Measurements from ENCODE around the gene YTHDF1.

Gene YTHDF1

DNA sequence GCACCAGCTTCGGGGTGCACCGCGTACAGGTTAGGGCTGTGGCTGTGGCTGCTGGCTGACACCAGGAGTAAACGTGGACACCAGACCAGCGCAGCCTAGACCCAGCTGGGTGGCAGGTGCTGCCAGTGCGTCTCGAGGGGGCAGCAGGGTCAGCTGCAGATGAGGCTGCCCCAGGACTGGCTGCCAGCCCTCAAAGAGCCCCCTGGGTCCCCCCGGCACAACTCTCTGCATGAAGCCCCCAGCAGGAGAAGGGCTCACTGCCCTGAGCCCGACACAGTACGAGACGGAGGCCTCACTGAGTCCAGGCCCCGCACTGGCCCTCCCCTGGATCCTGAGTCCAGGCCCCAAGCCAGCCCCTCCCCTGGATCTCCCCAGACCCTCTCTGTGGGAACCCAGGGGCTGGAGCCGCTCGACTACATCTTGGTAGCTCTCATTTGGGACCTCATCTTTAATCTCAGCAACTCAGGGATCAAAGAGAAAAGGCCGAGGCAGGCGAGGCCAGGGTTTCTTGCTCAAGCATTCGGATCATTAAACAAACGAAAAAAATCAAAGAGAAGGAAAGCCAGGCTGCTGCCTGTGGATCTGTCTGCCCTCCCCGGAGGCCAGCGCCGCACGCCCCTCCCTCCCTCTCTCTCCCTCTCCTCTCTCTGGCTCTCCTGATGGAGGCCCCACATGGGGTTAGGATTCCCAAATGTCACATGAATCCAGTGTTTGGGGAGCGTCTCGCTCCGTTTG, 45.3 kb upstream of the YTHDF1 start:
- Histone ChIP-seq H3K36me3 (no peaks in the 10 kb centered on the region), H3K4me1 (ENCODE audit: control insufficient read depth in 1 of 2, insufficient read depth in 1 of 2, low read depth in 1 of 2, low read length in 1 of 2) (no peaks in the 10 kb centered on the region), H3K27ac (no peak overlapping the region), H3K9me3 (no peaks in the 10 kb centered on the region), H3K4me3 (ENCODE audit: low read depth in 1 of 2, low read length in 1 of 2) (no peak overlapping the region), H3K27me3 (peaks cover 94% of the 10 kb centered on the region)
- TF ChIP-seq, protein P1, sequence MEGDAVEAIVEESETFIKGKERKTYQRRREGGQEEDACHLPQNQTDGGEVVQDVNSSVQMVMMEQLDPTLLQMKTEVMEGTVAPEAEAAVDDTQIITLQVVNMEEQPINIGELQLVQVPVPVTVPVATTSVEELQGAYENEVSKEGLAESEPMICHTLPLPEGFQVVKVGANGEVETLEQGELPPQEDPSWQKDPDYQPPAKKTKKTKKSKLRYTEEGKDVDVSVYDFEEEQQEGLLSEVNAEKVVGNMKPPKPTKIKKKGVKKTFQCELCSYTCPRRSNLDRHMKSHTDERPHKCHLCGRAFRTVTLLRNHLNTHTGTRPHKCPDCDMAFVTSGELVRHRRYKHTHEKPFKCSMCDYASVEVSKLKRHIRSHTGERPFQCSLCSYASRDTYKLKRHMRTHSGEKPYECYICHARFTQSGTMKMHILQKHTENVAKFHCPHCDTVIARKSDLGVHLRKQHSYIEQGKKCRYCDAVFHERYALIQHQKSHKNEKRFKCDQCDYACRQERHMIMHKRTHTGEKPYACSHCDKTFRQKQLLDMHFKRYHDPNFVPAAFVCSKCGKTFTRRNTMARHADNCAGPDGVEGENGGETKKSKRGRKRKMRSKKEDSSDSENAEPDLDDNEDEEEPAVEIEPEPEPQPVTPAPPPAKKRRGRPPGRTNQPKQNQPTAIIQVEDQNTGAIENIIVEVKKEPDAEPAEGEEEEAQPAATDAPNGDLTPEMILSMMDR (IDR thresholded peaks at IDR 0.05), result no peak

DNA sequence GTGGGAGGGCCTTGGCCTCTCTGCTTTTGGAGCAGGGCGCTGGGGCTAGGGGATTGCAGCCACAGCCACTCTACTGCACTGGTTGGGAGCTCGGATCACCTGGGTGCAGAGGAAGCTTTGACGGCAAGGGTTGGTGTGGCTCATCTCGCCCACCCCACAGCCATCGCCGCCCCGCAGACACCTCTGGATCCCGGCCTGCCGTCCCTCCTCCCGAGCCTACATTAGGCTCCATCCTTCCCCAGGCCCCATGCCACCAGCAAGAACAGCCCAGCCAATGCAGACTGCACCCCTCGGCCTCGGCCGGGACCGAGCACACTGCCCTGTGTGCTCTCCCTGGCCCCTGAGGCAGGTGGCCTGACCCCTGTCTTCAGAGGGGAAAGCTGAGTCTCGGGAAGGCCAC, 44.6 kb upstream of the YTHDF1 start:
- H3K4me3 ChIP-seq (ENCODE audit: low read depth in 1 of 2, low read length in 1 of 2), result no peak overlapping the region
- no peaks in the 10 kb centered on the region for H3K4me1 ChIP-seq (ENCODE audit: control insufficient read depth in 1 of 2, insufficient read depth in 1 of 2, low read depth in 1 of 2, low read length in 1 of 2)
- H3K27me3 ChIP-seq, result peaks cover 97% of the 10 kb centered on the region
- H3K36me3 ChIP-seq, result no peaks in the 10 kb centered on the region
- no peak overlapping the region for H3K27ac ChIP-seq
- TF ChIP-seq, protein P1 (IDR thresholded peaks at IDR 0.05), result no peak
- H3K9me3 ChIP-seq, result no peaks in the 10 kb centered on the region

DNA sequence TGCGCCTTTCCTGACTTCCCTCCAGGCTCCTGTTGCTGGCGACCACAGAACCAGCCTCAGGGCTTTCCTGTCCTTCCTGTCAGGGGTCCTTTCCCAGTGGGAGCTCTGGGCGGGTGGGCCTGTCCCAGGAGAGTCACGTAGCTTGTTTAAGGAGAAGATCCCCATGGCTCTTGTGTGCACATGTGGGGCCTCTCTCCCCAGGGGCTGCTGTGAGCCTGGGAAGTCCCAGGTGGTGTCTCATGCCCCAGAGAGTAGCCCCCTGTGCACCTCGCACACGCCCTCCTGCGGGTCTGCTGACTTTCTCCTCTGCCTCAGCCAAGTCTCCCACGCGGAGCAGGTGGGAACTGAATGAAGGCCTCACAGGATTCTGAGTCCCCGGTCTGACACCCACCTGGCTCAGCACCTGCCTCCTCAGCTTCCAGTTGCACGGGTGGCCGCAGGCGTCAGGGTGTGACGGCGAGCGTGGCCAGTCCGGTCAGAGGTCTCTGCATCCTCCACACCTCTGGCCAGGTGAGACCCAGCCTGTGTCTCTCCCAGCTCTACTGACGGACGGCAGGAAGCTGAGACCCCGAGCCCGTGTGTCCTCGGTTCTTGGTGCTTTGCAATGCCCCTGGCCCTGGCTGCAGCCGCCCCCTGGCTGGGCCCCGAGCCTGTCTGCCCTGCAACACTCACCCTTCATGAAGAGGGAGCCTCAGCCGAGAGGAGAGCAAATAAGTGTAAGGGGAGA, 44.0 kb upstream of the YTHDF1 start:
- Histone ChIP-seq H3K9me3 (no peaks in the 10 kb centered on the region), H3K27ac (no peak overlapping the region), H3K27me3 (peaks cover 97% of the 10 kb centered on the region), H3K4me3 (ENCODE audit: low read depth in 1 of 2, low read length in 1 of 2) (no peak overlapping the region), H3K36me3 (no peaks in the 10 kb centered on the region), H3K4me1 (ENCODE audit: control insufficient read depth in 1 of 2, insufficient read depth in 1 of 2, low read depth in 1 of 2, low read length in 1 of 2) (no peaks in the 10 kb centered on the region)
- TF ChIP-seq, protein P1 (IDR thresholded peaks at IDR 0.05), result no peak

- H3K36me3 ChIP-seq, result no peaks in the 10 kb centered on the region
- peaks cover 97% of the 10 kb centered on the region for H3K27me3 ChIP-seq
- TF ChIP-seq, protein P1 (IDR thresholded peaks at IDR 0.05), result no peak
- no peak overlapping the region for H3K4me3 ChIP-seq (ENCODE audit: low read depth in 1 of 2, low read length in 1 of 2)
- no peak overlapping the region for H3K27ac ChIP-seq
- no peaks in the 10 kb centered on the region for H3K9me3 ChIP-seq
- no peaks in the 10 kb centered on the region for H3K4me1 ChIP-seq (ENCODE audit: control insufficient read depth in 1 of 2, insufficient read depth in 1 of 2, low read depth in 1 of 2, low read length in 1 of 2)
Measured at GRCh38 chr20:63258781-63259180, 42.9 kb upstream of the YTHDF1 start.

GRCh38 chr20:63257629-63258028, 41.7 kb upstream of the YTHDF1 start:
- Histone ChIP-seq H3K9me3 (no peaks in the 10 kb centered on the region), H3K36me3 (no peaks in the 10 kb centered on the region), H3K27me3 (peaks cover 97% of the 10 kb centered on the region), H3K4me1 (ENCODE audit: control insufficient read depth in 1 of 2, insufficient read depth in 1 of 2, low read depth in 1 of 2, low read length in 1 of 2) (no peaks in the 10 kb centered on the region), H3K4me3 (ENCODE audit: low read depth in 1 of 2, low read length in 1 of 2) (no peak overlapping the region), H3K27ac (no peak overlapping the region)
- TF ChIP-seq, protein P1 (IDR thresholded peaks at IDR 0.05), result no peak
